GM10847 (cell line): ENCODE results near the gene TMEM11.

Experiments
- POLR2A ChIP-seq: IDR thresholded peaks from 2 replicates; pipeline ENCODE4 v1.6.1; 2011; ENCODE audit not compliant: insufficient read length; ENCODE audit errors: extremely low read depth

TMEM11 gene

GRCh38 chr17:21177854-21178600 lies 35.9 kb downstream of the TMEM11 start:
- TF ChIP-seq POLR2A = no peak

DNA sequence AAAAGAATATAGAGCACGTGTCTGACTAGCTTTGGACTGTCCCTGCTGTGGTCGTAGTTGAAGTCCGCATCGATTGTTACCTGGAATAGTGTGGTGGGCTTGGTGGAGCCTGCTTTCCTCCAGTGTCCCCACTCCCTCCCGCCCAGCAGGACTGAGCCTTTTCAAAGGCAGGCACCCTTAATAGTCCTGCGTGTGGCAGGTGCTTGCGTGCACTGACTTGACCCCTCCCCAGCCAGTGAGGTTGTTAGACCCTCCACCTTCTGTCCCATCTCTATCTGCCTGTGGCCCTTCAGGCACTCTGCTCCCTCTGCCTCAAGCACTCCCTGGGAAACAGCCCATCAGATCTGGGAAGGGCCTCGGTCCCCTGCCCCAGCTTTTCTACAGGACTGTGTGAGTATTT lies 36.6 kb downstream of the TMEM11 start:
- TF ChIP-seq POLR2A = no peak

DNA sequence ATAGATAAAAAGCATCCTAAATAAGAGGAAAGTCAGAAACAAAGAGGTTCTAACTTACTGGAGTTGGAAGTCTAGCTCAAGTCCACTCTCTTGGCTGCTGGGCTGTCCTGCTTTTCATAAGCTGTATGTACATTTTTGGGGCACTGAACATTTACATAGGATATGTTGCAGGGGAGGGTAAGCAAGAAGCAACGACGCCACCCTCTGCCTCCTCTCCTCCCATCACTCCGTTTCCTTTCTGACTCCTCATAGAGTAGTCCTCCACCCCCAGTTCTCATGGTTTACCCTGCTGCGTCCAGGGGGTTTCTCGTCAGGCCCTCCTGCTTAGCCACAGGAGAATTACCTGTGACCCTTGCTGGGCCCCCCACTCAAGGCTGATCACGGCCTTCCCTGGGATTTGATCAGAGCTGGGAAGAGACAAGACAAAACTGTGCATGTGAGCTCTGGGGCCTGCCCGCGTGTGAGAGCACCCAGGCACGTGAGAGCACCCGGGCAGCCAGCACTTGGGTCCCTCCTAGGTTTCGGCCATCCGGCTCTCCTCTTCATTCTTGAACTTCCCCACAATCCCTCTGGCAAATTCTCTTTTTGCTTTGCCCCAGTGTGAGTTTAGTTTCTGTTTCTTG lies 37.1 kb downstream of the TMEM11 start:
- no peak for TF ChIP-seq POLR2A

- TF ChIP-seq POLR2A = no peak
These were observed 39.2 kb downstream of the TMEM11 start for GRCh38 chr17:21174713-21175112.

- no peak for TF ChIP-seq POLR2A
These were observed 39.8 kb downstream of the TMEM11 start for GRCh38 chr17:21174186-21174585.

GRCh38 chr17:21173543-21173942 lies 40.4 kb downstream of the TMEM11 start:
- TF ChIP-seq POLR2A = no peak

DNA sequence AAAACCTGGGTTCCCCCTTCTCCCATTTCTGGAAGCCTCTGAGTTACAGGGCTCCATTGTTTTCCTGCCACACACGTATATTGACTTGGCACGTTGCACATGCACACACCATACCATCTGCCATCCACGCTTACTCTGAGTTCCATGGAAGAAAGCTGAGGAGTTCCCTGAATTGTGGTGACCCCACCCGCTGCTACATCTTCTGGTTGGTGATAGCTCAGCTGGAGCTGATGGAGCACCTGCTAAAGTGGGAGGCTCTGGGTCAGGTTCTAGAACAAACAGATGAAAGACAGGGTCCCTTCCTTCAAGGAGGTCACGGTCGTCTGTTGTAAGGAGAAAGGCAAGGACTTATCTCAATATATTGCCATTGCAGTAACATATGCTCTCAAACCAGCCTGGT lies 41.1 kb downstream of the TMEM11 start:
- TF ChIP-seq POLR2A = no peak

DNA sequence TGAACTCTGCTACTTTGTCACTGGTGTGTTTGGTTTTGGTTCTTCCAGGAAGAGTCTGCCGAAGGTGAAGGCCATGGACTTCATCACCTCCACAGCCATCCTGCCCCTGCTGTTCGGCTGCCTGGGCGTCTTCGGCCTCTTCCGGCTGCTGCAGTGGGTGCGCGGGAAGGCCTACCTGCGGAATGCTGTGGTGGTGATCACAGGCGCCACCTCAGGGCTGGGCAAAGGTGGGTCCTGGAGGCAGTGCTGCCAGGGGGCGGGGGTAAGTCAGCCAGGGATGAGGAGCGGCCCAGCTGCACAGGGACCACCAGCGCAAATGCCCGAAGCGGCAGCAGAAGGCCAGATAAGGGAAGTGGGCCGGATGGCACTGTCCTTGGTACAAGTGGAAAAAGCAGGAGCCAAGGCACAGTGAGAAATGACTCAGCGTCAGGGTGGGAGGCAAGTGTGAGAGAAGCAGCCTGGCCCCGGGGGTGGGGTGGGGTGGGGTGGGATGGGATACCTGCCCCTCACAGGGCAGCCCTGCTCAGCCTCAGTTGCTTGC lies 41.9 kb downstream of the TMEM11 start:
- TF ChIP-seq POLR2A = no peak

DNA sequence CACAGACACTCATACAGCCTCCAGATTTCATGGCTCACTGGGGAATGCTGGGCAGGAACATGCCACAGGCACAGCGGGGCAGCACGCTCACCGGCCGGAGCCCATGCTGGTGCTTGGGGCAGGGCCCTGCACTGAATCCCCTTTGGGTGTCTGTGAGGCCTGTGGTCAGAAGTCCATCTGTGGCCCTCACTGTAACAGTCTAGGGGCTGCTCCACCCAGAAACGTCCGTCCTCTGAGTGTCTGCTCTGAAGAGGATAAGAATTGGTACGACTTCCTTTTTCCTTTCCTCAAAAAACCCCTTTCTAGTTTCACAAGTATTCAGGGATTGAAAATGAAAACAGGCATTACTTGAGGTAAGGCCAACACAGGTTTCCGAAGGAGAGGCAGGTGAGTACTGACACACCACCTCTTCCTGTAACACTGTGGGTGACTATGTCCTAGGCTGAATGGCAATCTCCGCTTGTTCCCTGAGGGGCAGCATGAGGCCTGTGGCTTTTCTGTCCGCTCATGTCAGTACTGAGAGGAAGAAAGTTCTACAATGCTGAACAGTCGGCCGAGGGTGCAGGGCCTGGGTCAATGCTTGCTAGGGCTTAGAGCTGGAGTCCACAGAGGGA lies 42.5 kb downstream of the TMEM11 start:
- no peak for TF ChIP-seq POLR2A

DNA sequence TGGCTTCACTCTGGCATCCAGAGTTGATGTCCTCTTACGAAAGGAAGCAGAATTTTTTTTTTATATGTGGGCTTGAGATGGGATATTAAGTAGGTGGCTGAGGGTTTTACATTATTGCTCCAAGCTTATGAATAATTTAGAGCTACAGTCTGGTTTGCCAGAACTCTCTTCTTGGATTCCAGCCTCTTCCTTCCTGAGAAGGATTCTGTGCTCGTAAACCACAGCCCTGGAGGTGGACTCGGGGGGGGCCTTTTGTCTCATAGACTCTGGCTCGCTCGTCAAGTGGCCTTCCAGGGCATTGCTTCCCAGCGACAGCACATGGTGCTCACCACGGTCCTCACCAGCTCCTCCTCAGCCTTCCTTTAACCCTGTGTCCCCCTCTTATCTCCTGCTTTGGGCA lies 43.2 kb downstream of the TMEM11 start:
- no peak for TF ChIP-seq POLR2A

- no peak for TF ChIP-seq POLR2A
These were observed 44.5 kb downstream of the TMEM11 start for GRCh38 chr17:21169496-21169895.

- no peak for TF ChIP-seq POLR2A
These were observed 45.5 kb downstream of the TMEM11 start for GRCh38 chr17:21168555-21168865.

GRCh38 chr17:21167303-21167702 lies 46.7 kb downstream of the TMEM11 start:
- no peak for TF ChIP-seq POLR2A

DNA sequence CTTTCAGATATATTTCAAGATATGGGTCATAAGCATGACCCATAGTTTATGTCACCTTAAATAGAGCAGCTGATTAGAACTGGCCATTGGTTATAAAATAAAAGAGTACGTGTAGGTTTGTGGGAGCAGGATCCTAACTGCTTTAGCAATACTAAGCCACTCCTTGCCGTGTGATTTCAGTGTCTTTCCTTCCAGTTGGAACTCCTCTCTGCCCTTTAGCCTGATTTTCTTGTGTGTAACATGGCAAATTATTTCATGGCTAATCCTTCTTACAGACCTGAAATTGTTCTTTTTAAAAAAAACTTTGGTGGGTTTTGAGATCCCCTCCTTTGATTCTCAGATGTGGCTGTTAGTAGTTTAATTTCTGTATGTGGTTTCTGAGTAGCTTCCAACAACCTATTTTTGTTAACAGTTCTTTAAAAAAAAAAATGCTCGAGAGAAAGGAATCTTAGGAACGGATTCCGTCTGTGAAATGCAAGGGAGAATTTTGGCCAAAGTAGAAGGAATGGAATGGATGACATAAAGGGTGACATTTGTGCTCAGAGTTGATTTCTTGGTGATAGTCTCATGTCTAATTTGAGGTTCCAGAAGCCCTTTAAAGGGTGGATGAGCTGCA lies 47.3 kb downstream of the TMEM11 start:
- TF ChIP-seq POLR2A = no peak

GRCh38 chr17:21165922-21166594 lies 47.9 kb downstream of the TMEM11 start:
- TF ChIP-seq POLR2A = no peak
